ENCODE data around the gene DNHD1. TPM values are rescaled to one million over a fixed set of nuclear protein-coding genes. Genes with fewer than 3 reads are reported as not detected.

The DNHD1 gene
- total and polyA plus RNA-seq, 2 of the 4 experiments (the other 2 are of a cell fraction): 1.8 to 3.6 TPM

DNA sequence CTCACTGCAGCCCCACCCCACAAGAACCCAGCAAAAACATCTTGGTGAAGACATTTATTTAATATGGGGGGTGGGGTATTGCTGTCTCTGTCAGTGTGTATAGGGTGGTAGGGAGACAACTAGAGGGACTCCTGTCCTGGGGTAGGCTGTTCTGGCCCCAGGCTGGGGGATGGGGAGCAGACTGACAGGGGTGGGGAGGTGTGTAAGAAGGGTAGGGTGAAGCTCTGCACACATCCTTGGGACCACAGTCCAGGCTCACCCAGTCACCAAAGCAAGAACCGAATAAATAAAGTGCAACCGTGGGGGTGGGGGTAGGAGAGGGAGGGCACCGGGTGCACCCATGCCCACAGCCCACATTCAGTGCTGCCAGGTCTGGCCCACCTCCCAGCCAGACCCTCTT, 48.5 kb upstream of the DNHD1 start:
- no peaks in the 10 kb centered on the region; the same call in 1 of the 2 replicates for H4K20me1 ChIP-seq (ENCODE audit: insufficient read depth, low read length)
- no peaks in the 10 kb centered on the region for H3K27me3 ChIP-seq (ENCODE audit: control insufficient read depth, insufficient read depth, low read length)
- H3K79me1 ChIP-seq (ENCODE audit: low read depth in 1 of 2, low read length in 2 of 2): peaks cover 0 to 4% of the 10 kb centered on the region in 2 experiments; a peak in 2 of 4 replicates
- H3K4me3 ChIP-seq (ENCODE audit: insufficient read depth, low read depth, low read length): no peak overlapping the region
- POLR2A ChIA-PET (ENCODE audit: unreplicated experiment): no interaction called here
- H4K91ac ChIP-seq (ENCODE audit: insufficient read depth, low read depth, low read length): no peak overlapping the region
- no peak overlapping the region for H2AK9ac ChIP-seq (replicated peaks; ENCODE audit: low read depth, low read length, poor library complexity)
- no peak overlapping the region for H3K23ac ChIP-seq (ENCODE audit: low read depth, low read length)
- H3K9ac ChIP-seq (ENCODE audit: low read depth, low read length): no peak overlapping the region
- BruUV-seq (replicated peaks): no TSS peak
- H3K9me3 ChIP-seq (ENCODE audit: control insufficient read depth, insufficient read depth, low read length): no peaks in the 10 kb centered on the region
- H3K36me3 ChIP-seq (ENCODE audit: control insufficient read depth, insufficient read depth, low read length): peaks cover 29% of the 10 kb centered on the region
- DNase-seq (no peak), ATAC-seq (ENCODE audit: low read depth) (no peak)
- no peaks in the 10 kb centered on the region for H3K4me1 ChIP-seq (ENCODE audit: control insufficient read depth, insufficient read depth, low read length)
- no peak overlapping the region for H2BK15ac ChIP-seq (ENCODE audit: low read depth, low read length)
- H2BK5ac ChIP-seq (ENCODE audit: low read depth, low read length, poor library complexity, severe bottlenecking): no peak overlapping the region
- no peak overlapping the region for H3K18ac ChIP-seq (ENCODE audit: low read depth, low read length)
- no peak overlapping the region for H2BK120ac ChIP-seq (ENCODE audit: low read depth, low read length)
- no CpG with 5 or more reads among the region's 3 CpGs for WGBS, 2 experiments (ENCODE audit: extremely low coverage in 2 of 2, insufficient read length in 1 of 2)
- H3K56ac ChIP-seq (ENCODE audit: extremely low read depth, insufficient read depth, low read length): no peak overlapping the region
- CTCF ChIA-PET: interaction anchor here (0.6 to 1.7 kb wide), 2 partner anchors 70 to 426 kb away, joined by 3 to 10 read pairs; no protein-coding TSS in a partner anchor
- no peak overlapping the region for H3K14ac ChIP-seq (replicated peaks; ENCODE audit: low read depth, low read length)
- H3K9me1 ChIP-seq (ENCODE audit: insufficient read depth, low read length): peaks cover 4% of the 10 kb centered on the region; the same call in 1 of the 2 replicates
- H4K8ac ChIP-seq (ENCODE audit: low read depth in 2 of 2, low read length in 2 of 2): no peak overlapping the region
- in situ Hi-C loops (cut with MboI; ENCODE audit: low sequenced_read_pairs) (no loop called here), dilution Hi-C loops (cut with HindIII; ENCODE audit: low sequenced_read_pairs, unreplicated experiment) (no loop called here), intact Hi-C loops (cut with micrococcal nuclease) (no loop called here)
- H2AFZ ChIP-seq (replicated peaks; ENCODE audit: low read length, poor library complexity): no peak overlapping the region
- H2AK5ac ChIP-seq (ENCODE audit: low read depth, low read length): no peak overlapping the region
- H2BK20ac ChIP-seq (ENCODE audit: low read depth, low read length): no peak overlapping the region
- no peak overlapping the region for H3K4me2 ChIP-seq (ENCODE audit: low read depth, low read length)
- H3K4ac ChIP-seq (ENCODE audit: low read depth, low read length): no peak overlapping the region
- no peak overlapping the region for H3K27ac ChIP-seq (ENCODE audit: insufficient read depth, low read length)
- no peak overlapping the region for H4K5ac ChIP-seq (ENCODE audit: low read depth, low read length)
- TF ChIP-seq CEBPB (IDR thresholded peaks at IDR 0.05; ENCODE audit: low read depth, low read length) (no peak), RFX5 (IDR thresholded peaks at IDR 0.05; ENCODE audit: low read depth, low read length) (no peak), POLR2A (IDR thresholded peaks at IDR 0.05; ENCODE audit: low read depth, low read length) (no peak), NFE2L2 (IDR thresholded peaks at IDR 0.05; ENCODE audit: low read depth, low read length) (no peak), MXI1 (IDR thresholded peaks at IDR 0.05; ENCODE audit: borderline replicate concordance, low read depth, low read length) (no peak), SMC3 (IDR thresholded peaks at IDR 0.05; ENCODE audit: low read depth, low read length) (no peak), MAFK (IDR thresholded peaks at IDR 0.05; ENCODE audit: low read depth, low read length) (no peak), CHD1 (IDR thresholded peaks at IDR 0.05; ENCODE audit: low read depth, low read length) (no peak), CTCF (conservative IDR thresholded peaks at IDR 0.05; ENCODE audit: low read depth, low read length) (no peak), FOS (IDR thresholded peaks at IDR 0.05; ENCODE audit: low read depth, low read length) (no peak), RAD21 (IDR thresholded peaks at IDR 0.05; ENCODE audit: low read length) (no peak), MAZ (IDR thresholded peaks at IDR 0.05; ENCODE audit: borderline replicate concordance, low read depth, low read length) (no peak), RCOR1 (IDR thresholded peaks at IDR 0.05; ENCODE audit: insufficient replicate concordance, low read length) (no peak), BHLHE40 (IDR thresholded peaks at IDR 0.05; ENCODE audit: low read depth, low read length) (no peak)
- TF ChIP-seq, protein P1, sequence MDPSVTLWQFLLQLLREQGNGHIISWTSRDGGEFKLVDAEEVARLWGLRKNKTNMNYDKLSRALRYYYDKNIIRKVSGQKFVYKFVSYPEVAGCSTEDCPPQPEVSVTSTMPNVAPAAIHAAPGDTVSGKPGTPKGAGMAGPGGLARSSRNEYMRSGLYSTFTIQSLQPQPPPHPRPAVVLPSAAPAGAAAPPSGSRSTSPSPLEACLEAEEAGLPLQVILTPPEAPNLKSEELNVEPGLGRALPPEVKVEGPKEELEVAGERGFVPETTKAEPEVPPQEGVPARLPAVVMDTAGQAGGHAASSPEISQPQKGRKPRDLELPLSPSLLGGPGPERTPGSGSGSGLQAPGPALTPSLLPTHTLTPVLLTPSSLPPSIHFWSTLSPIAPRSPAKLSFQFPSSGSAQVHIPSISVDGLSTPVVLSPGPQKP (IDR thresholded peaks at IDR 0.05; ENCODE audit: borderline replicate concordance, low read depth, low read length): no peak
- TF ChIP-seq, protein P2, sequence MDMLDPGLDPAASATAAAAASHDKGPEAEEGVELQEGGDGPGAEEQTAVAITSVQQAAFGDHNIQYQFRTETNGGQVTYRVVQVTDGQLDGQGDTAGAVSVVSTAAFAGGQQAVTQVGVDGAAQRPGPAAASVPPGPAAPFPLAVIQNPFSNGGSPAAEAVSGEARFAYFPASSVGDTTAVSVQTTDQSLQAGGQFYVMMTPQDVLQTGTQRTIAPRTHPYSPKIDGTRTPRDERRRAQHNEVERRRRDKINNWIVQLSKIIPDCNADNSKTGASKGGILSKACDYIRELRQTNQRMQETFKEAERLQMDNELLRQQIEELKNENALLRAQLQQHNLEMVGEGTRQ (IDR thresholded peaks at IDR 0.05; ENCODE audit: low read depth, low read length): no peak
